ENCODE results near the gene IFNGR2.

Gene IFNGR2

DNA sequence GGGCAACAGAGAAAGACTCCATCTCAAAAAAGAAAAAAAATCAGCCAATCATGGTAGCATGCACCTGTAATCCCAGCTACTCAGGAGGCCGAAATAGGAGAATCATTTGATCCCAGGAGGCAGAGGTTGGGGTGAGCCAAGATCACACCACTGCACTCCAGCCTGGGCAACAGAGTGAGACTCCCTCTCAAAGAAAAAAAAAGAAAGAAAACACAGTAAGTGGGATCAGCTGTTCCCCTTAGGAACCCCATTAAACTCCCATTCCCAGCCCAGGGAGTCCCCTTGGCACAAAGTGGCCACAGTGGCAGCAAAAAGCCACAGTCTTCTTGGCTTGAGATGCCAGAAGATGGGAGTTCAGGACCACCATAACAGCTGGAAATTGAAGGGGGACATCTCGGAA lies 67.5 kb downstream of the IFNGR2 start:
- TF ChIP-seq, protein P1, sequence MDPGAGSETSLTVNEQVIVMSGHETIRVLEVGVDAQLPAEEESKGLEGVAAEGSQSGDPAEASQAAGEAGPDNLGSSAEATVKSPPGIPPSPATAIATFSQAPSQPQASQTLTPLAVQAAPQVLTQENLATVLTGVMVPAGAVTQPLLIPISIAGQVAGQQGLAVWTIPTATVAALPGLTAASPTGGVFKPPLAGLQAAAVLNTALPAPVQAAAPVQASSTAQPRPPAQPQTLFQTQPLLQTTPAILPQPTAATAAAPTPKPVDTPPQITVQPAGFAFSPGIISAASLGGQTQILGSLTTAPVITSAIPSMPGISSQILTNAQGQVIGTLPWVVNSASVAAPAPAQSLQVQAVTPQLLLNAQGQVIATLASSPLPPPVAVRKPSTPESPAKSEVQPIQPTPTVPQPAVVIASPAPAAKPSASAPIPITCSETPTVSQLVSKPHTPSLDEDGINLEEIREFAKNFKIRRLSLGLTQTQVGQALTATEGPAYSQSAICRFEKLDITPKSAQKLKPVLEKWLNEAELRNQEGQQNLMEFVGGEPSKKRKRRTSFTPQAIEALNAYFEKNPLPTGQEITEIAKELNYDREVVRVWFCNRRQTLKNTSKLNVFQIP (CRISPR knock-in tag; IDR thresholded peaks at IDR 0.05; ENCODE audit: borderline replicate concordance, low read depth), result no peak
- no peak for TF ChIP-seq ZNF8 (CRISPR knock-in tag; IDR thresholded peaks at IDR 0.05)
- no peak for TF ChIP-seq RARB (CRISPR knock-in tag; IDR thresholded peaks at IDR 0.05)
- no peak for TF ChIP-seq SNAI2 (CRISPR knock-in tag; IDR thresholded peaks at IDR 0.05)
- TF ChIP-seq, protein P2, sequence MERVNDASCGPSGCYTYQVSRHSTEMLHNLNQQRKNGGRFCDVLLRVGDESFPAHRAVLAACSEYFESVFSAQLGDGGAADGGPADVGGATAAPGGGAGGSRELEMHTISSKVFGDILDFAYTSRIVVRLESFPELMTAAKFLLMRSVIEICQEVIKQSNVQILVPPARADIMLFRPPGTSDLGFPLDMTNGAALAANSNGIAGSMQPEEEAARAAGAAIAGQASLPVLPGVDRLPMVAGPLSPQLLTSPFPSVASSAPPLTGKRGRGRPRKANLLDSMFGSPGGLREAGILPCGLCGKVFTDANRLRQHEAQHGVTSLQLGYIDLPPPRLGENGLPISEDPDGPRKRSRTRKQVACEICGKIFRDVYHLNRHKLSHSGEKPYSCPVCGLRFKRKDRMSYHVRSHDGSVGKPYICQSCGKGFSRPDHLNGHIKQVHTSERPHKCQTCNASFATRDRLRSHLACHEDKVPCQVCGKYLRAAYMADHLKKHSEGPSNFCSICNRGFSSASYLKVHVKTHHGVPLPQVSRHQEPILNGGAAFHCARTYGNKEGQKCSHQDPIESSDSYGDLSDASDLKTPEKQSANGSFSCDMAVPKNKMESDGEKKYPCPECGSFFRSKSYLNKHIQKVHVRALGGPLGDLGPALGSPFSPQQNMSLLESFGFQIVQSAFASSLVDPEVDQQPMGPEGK (CRISPR knock-in tag; IDR thresholded peaks at IDR 0.05; ENCODE audit: borderline replicate concordance), result no peak
- no peak for ATAC-seq

DNA sequence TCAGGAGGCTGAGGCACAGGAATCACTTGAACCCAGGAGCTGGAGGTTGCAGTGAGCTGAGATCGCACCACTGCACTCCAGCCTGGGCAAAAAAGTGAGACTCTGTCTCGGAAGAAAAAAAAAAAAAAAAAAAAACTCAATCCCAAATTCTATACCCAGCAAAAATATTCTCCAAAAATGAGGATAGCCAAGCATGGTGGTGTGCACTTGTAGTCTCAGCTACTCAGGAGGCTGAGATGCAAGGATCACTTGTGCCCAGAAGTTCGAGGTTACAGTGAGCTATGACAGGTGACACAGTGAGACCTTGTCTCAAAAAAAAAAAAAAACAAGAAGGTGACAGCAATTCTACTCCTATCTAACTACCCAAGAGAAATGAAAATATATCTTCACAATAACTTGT lies 70.1 kb downstream of the IFNGR2 start:
- no peak for TF ChIP-seq ZC3H10 (CRISPR knock-in tag; IDR thresholded peaks at IDR 0.05)
- TF ChIP-seq TOX (CRISPR knock-in tag; IDR thresholded peaks at IDR 0.05; ENCODE audit: borderline replicate concordance), result no peak
- no peak for TF ChIP-seq ZFP3 (CRISPR knock-in tag; IDR thresholded peaks at IDR 0.05)

DNA sequence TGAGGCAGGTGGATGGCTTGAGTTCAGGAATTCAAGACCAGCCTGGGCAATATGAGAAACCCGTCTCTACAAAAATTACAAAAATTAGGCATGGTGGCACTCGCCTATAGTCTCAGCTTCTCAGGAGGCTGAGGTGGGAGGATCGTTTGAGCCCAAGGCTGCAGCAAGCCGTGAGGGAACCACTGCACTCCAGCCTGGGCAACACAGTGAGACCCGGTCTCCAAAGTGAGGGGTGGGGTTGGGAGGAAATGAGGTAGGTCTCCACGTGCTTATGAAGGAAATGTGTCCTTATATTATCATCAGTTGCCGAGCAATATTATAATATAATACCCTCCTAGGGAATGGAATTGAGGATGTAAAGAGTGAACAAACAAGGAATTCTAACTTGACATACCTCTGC lies 73.9 kb downstream of the IFNGR2 start:
- TF ChIP-seq ARNTL (CRISPR knock-in tag; IDR thresholded peaks at IDR 0.05; ENCODE audit: borderline replicate concordance, low read depth) (no peak), ISL1 (CRISPR knock-in tag; IDR thresholded peaks at IDR 0.05) (no peak), TOX (CRISPR knock-in tag; IDR thresholded peaks at IDR 0.05; ENCODE audit: borderline replicate concordance) (no peak), ZFP30 (CRISPR knock-in tag; IDR thresholded peaks at IDR 0.05) (no peak), ZC3H10 (CRISPR knock-in tag; IDR thresholded peaks at IDR 0.05) (no peak), CSDC2 (CRISPR knock-in tag; IDR thresholded peaks at IDR 0.05) (no peak), OSR1 (CRISPR knock-in tag; IDR thresholded peaks at IDR 0.05) (no peak)
- TF ChIP-seq, protein P3, sequence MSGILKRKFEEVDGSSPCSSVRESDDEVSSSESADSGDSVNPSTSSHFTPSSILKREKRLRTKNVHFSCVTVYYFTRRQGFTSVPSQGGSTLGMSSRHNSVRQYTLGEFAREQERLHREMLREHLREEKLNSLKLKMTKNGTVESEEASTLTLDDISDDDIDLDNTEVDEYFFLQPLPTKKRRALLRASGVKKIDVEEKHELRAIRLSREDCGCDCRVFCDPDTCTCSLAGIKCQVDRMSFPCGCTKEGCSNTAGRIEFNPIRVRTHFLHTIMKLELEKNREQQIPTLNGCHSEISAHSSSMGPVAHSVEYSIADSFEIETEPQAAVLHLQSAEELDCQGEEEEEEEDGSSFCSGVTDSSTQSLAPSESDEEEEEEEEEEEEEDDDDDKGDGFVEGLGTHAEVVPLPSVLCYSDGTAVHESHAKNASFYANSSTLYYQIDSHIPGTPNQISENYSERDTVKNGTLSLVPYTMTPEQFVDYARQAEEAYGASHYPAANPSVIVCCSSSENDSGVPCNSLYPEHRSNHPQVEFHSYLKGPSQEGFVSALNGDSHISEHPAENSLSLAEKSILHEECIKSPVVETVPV (CRISPR knock-in tag; IDR thresholded peaks at IDR 0.05), result no peak

More for the DNA sequence above, 70.1 kb downstream of the IFNGR2 start:
- ATAC-seq, result no peak

DNA sequence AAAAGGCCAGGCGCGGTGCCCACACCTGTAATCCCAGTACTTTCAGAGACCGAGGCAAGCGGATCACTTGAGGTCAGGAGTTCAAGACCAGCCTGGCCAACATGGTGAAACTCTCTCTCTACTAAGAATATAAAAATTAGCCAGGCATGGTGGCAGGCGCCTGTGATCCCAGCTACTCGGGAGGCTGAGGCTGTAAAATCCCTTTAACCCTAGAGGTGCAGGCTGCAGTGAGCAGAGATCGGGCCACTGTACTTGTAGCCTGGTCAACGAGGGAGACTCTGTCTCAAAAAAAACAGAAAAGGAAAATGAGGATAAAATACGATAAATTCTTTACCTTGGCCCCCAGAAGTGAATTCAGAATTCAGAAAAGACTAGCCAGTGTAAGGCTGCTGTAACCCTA lies 75.0 kb downstream of the IFNGR2 start:
- no peak for TF ChIP-seq BACH2 (CRISPR knock-in tag; IDR thresholded peaks at IDR 0.05; ENCODE audit: borderline replicate concordance)
- TF ChIP-seq ZFP30 (CRISPR knock-in tag; IDR thresholded peaks at IDR 0.05), result no peak
- TF ChIP-seq ESRRG (CRISPR knock-in tag; IDR thresholded peaks at IDR 0.05), result no peak
- no peak for TF ChIP-seq TCF4 (CRISPR knock-in tag; IDR thresholded peaks at IDR 0.05; ENCODE audit: borderline replicate concordance)
- no peak for TF ChIP-seq ZNF8 (CRISPR knock-in tag; IDR thresholded peaks at IDR 0.05)
- ATAC-seq, result no peak

More for the DNA sequence above, 73.9 kb downstream of the IFNGR2 start:
- no peak for ATAC-seq

DNA sequence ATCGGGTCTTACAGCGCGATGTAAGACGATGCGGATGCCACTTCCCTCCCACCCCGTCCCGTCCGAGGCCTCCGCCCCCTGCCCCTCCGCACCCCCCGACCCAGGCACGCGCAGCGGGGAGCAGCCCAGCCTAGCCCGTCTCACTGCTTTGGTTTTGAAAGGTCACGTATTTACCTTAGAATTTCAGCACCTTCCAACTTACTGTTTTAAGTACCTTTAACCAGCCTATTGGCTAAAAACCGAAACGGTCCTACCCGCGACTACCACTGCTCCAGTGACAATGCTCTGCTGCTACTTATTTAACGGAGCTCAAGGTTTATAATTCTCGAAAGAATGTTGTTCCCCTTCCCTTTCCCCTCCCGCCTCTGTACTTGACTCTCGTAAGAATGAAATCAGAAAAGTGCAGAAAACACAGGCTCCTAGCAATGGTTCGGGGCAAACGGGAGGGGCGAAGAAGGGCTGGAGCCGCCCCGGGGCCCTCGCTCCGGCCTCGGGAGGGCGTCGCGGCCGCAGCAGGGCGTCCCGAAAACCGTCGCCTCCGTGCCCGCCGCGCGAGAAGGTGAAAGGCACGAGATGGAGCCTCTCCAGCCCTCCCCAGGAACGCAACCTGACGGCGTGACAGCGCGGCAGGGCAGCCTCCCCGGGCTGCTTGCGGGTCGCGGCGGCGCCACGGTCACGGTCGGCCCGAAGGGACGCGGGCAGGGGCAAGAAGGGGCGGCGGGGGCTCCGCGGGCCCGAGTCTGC lies 75.9 kb downstream of the IFNGR2 start:
- peak; percentile 13 for ATAC-seq
- TF ChIP-seq ZNF70 (CRISPR knock-in tag; IDR thresholded peaks at IDR 0.05) (no peak), ZFP3 (CRISPR knock-in tag; IDR thresholded peaks at IDR 0.05) (no peak), ZFP30 (CRISPR knock-in tag; IDR thresholded peaks at IDR 0.05) (no peak), OSR1 (CRISPR knock-in tag; IDR thresholded peaks at IDR 0.05) (no peak), ZNF8 (CRISPR knock-in tag; IDR thresholded peaks at IDR 0.05) (no peak), BACH2 (CRISPR knock-in tag; IDR thresholded peaks at IDR 0.05; ENCODE audit: borderline replicate concordance) (no peak), ISL1 (CRISPR knock-in tag; IDR thresholded peaks at IDR 0.05) (no peak), ESRRG (CRISPR knock-in tag; IDR thresholded peaks at IDR 0.05) (no peak), TCF4 (CRISPR knock-in tag; IDR thresholded peaks at IDR 0.05; ENCODE audit: borderline replicate concordance) (no peak), TOX (CRISPR knock-in tag; IDR thresholded peaks at IDR 0.05; ENCODE audit: borderline replicate concordance) (no peak)
- TF ChIP-seq, protein P1 (CRISPR knock-in tag; IDR thresholded peaks at IDR 0.05; ENCODE audit: borderline replicate concordance, low read depth), result no peak
- TF ChIP-seq, protein P4, sequence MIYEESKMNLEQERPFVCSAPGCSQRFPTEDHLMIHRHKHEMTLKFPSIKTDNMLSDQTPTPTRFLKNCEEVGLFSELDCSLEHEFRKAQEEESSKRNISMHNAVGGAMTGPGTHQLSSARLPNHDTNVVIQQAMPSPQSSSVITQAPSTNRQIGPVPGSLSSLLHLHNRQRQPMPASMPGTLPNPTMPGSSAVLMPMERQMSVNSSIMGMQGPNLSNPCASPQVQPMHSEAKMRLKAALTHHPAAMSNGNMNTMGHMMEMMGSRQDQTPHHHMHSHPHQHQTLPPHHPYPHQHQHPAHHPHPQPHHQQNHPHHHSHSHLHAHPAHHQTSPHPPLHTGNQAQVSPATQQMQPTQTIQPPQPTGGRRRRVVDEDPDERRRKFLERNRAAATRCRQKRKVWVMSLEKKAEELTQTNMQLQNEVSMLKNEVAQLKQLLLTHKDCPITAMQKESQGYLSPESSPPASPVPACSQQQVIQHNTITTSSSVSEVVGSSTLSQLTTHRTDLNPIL (CRISPR knock-in tag; IDR thresholded peaks at IDR 0.05; ENCODE audit: low read depth), result no peak
- TF ChIP-seq, protein P5, sequence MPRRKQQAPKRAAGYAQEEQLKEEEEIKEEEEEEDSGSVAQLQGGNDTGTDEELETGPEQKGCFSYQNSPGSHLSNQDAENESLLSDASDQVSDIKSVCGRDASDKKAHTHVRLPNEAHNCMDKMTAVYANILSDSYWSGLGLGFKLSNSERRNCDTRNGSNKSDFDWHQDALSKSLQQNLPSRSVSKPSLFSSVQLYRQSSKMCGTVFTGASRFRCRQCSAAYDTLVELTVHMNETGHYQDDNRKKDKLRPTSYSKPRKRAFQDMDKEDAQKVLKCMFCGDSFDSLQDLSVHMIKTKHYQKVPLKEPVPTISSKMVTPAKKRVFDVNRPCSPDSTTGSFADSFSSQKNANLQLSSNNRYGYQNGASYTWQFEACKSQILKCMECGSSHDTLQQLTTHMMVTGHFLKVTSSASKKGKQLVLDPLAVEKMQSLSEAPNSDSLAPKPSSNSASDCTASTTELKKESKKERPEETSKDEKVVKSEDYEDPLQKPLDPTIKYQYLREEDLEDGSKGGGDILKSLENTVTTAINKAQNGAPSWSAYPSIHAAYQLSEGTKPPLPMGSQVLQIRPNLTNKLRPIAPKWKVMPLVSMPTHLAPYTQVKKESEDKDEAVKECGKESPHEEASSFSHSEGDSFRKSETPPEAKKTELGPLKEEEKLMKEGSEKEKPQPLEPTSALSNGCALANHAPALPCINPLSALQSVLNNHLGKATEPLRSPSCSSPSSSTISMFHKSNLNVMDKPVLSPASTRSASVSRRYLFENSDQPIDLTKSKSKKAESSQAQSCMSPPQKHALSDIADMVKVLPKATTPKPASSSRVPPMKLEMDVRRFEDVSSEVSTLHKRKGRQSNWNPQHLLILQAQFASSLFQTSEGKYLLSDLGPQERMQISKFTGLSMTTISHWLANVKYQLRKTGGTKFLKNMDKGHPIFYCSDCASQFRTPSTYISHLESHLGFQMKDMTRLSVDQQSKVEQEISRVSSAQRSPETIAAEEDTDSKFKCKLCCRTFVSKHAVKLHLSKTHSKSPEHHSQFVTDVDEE (CRISPR knock-in tag; IDR thresholded peaks at IDR 0.05), result no peak
- TF ChIP-seq, protein P3 (CRISPR knock-in tag; IDR thresholded peaks at IDR 0.05), result no peak
